Stimulated activated CD8-positive, alpha-beta memory T cell treated with anti-CD3 and anti-CD28 coated beads, Interleukin-2, amount 100 ng/mL, for 1 hour (primary cell): ENCODE measurements around the gene PCDHGC3.
"Not testable (repeated sequence)": the region's sequence is repeated elsewhere in the genome, so short reads cannot be mapped to it uniquely, and the experiment has no call there.

ENCODE experiments used
- DNase-seq, 2 donors: peaks; one replicate each; pipeline ENCODE4 v3.0.0-alpha.2; 2020; ENCODE audit warnings: low read depth in 2 of 2

Gene PCDHGC3

DNA sequence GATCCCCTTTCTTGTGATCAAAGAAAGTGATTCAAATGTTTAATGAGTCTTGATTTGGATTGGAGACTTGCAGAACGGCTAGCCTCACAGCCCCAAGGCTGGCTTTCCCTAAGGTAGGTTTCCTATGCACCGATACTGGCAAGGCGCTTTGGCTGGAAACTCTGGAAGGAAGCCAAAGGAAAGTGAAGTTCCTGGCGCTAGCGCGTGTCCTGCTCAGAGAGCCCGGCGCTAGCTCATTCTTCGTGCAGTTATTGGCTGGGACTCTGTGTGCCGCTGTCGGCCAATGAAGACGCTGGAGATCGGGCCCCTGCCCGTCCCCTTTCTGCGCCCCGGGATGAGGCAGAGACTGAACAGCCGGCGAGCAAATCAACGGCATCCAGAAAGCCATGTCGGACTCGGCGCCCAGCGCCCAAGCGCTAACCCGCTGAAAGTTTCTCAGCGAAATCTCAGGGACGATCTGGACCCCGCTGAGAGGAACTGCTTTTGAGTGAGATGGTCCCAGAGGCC, at the start of gene PCDHGC3:
TSS of gene PCDHGC3 (plus strand) at position 342 of the 507 bp plus-strand sequence. CDS start at position 493, 151 bp downstream.
- DNase-seq: no peak

GRCh38 chr5:141427783-141428426, 47.9 kb upstream of the PCDHGC3 start:
- DNase-seq: no peak

- DNase-seq: no peak
These were observed 45.2 kb upstream of the PCDHGC3 start, which contains the start of gene PCDHGA12 for GRCh38 chr5:141430332-141431113. TSS of gene PCDHGA12 (plus strand) at chr5:141430507. CDS start at chr5:141430760, 253 bp downstream.

GRCh38 chr5:141431286-141431685, 44.5 kb upstream of the PCDHGC3 start:
- DNase-seq: no peak

GRCh38 chr5:141432308-141432707, 43.5 kb upstream of the PCDHGC3 start:
- DNase-seq: not testable (repeated sequence)

DNA sequence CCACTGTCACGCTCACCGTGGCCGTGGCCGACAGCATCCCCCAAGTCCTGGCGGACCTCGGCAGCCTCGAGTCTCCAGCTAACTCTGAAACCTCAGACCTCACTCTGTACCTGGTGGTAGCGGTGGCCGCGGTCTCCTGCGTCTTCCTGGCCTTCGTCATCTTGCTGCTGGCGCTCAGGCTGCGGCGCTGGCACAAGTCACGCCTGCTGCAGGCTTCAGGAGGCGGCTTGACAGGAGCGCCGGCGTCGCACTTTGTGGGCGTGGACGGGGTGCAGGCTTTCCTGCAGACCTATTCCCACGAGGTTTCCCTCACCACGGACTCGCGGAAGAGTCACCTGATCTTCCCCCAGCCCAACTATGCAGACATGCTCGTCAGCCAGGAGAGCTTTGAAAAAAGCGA, 43.0 kb upstream of the PCDHGC3 start:
- DNase-seq: not testable (repeated sequence)

DNA sequence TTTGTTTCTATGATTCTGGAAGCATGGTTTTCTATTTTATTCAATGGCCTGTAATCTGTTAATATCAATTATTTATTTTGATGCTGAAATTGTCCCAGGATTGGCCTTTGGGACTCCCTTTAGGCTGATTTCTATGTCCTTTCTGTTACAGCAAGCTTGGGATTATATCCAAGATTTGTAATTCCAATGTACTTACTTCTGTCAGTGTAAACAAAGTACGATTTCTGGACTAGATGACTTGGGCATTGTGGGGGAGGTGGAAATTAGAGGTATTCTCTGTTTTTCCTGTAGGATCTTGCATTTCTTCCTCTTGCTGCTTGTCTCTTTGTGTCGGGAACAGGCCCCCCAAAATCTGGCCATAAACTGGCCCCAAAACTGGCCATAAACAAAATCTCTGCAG, 41.8 kb upstream of the PCDHGC3 start:
- DNase-seq: no peak

DNA sequence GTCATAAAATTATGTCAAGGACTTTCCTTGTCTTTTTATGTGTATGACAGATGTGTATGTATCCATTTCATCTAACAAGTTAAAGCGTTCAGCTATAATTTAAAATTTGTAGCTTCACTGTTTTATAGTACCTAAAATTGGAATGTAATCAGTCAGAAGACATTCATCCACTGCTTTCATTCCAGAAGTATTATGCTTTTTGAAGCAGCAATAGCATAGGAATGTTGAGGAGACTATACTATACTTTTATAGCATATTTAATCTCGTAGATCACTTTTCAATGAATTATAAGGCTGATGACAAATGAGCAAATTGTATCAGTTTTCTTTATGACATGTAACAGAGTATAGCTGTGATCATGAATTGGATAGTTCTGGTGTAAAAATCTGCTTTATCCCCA, 38.5 kb upstream of the PCDHGC3 start:
- DNase-seq: no peak

- DNase-seq: no peak
These were observed 36.2 kb upstream of the PCDHGC3 start for GRCh38 chr5:141439411-141440141.

DNA sequence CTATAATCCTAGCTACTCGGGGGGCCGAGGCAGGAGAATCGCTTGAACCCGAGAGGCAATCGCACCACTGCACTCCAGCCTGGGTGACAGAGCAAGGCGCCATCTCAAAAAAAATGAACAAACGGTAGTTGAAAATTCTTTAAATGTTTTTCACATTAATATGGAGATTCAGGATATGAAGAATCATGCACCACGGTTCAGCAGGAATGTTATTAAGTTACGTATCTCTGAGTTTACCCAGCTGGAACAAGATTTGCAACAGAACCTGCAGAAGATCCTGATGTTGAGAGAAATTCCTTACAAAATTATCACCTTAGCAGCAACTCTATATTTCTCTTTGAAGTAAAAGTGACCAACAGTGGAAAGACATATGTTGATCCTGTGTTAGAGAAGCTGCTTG, 35.4 kb upstream of the PCDHGC3 start:
- no peak for DNase-seq

GRCh38 chr5:141441571-141442170, 34.1 kb upstream of the PCDHGC3 start:
- no peak for DNase-seq

DNA sequence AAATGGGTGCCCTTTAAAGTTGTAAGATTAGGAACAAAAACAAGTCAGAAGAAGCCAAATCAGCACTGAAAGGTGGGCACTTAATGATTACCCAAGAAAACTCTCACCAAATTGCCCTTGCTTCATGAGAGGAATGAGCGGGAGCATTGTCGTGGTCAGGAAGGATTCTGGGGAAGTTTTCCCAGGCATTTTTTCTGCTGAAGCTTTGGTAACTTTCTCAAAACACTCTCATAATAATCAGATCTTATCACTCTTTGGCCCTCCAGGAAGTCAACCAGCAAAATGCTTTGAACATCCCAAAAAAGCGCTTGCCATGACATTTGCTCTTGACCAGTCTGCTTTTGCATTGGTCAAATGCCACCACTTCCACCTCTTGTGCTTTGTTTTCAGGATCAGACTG, 10.4 kb upstream of the PCDHGC3 start:
- no peak for DNase-seq

DNA sequence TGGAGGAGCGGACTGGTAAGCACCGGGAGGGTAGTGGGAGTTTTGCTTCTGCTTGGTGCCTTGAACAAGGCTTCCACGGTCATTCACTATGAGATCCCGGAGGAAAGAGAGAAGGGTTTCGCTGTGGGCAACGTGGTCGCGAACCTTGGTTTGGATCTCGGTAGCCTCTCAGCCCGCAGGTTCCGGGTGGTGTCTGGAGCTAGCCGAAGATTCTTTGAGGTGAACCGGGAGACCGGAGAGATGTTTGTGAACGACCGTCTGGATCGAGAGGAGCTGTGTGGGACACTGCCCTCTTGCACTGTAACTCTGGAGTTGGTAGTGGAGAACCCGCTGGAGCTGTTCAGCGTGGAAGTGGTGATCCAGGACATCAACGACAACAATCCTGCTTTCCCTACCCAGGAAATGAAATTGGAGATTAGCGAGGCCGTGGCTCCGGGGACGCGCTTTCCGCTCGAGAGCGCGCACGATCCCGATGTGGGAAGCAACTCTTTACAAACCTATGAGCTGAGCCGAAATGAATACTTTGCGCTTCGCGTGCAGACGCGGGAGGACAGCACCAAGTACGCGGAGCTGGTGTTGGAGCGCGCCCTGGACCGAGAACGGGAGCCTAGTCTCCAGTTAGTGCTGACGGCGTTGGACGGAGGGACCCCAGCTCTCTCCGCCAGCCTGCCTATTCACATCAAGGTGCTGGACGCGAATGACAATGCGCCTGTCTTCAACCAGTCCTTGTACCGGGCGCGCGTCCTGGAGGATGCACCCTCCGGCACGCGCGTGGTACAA, 556 bp downstream of the PCDHGC3 start:
- DNase-seq: no peak

GRCh38 chr5:141477044-141477575, 1.3 kb downstream of the PCDHGC3 start:
- DNase-seq: no peak

- no peak for DNase-seq
These were observed 2.0 kb downstream of the PCDHGC3 start for GRCh38 chr5:141477815-141478214.

GRCh38 chr5:141478321-141478945, 2.7 kb downstream of the PCDHGC3 start:
- DNase-seq: no peak

DNA sequence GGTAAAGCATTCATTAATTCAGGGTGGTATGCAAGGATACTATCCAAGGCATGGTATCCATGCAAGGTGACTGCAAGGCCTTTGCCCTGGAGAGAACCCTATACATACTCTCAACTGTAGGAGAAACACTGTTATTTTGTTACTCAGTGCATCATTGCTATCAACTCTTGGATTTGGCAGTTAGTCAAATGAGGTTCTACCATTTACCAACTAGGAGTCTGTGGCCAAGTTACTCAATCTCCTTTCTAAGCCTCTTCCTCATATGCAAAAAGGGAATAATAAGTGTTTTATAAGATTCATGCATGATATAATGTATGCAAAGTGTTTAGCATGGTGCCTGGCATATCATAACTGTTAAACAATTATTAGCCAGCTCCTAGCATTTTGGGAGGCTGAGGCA, 4.0 kb downstream of the PCDHGC3 start:
- no peak for DNase-seq

GRCh38 chr5:141483902-141484301, 8.1 kb downstream of the PCDHGC3 start:
- DNase-seq: no peak

DNA sequence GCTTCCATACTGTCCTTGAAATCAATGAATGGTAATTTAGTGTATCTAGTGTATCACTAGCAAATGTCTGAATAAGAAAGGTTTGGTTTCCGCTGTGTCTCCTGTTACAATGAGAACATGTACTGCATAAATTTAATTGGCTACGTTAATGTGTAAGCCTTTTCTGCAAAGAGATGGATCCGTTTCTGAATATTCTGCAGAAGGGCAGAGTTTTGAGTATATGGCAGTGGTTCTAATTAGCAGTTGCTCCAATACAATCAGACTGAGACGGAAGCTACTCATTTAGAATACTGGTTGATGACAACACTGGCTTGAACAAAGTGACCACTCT, 8.5 kb downstream of the PCDHGC3 start:
- DNase-seq: no peak

GRCh38 chr5:141484641-141485311, 9.0 kb downstream of the PCDHGC3 start, which contains the start of gene PCDHGC4:
TSS of gene PCDHGC4 (plus strand) at chr5:141485030. CDS start at chr5:141485174, 144 bp downstream.
- DNase-seq: no peak
